Astrocyte (in vitro differentiated cells and primary cell): ENCODE data around the gene ZC3H18. TPM values are rescaled to one million over a fixed set of nuclear protein-coding genes. Genes with fewer than 3 reads are reported as not detected.

Experiments
- DNase-seq: peaks from one replicate; pipeline ENCODE4 v3.0.0-alpha.2; 2010; ENCODE audit warnings: low read depth
- FAIRE-seq: peaks from 2 replicates; lab custom pipeline; 2011; peaks lifted over from hg19 to GRCh38; lab: Jason Lieb, UNC
- H2AFZ ChIP-seq: 2 replicates; pipeline ENCODE4 v1.6.0; 2012; ENCODE audit warnings: low read depth, low read length, inconsistent platforms
- H3K27ac ChIP-seq: 2 replicates; pipeline ENCODE4 v1.5.1; 2011; ENCODE audit warnings: low read depth, low read length, inconsistent platforms
- H3K27me3 ChIP-seq: 2 replicates; pipeline ENCODE4 v1.6.0; 2011; ENCODE audit warnings: low read length, inconsistent platforms; ENCODE audit not compliant: insufficient read depth
- H3K36me3 ChIP-seq: 2 replicates; pipeline ENCODE4 v1.5.1; 2011; ENCODE audit warnings: low read length, inconsistent platforms; ENCODE audit not compliant: insufficient read depth
- H3K4me1 ChIP-seq: 2 replicates; pipeline ENCODE4 v1.5.1; 2011; ENCODE audit warnings: low read length, inconsistent platforms; ENCODE audit not compliant: insufficient read depth
- H3K4me2 ChIP-seq: 2 replicates; pipeline ENCODE4 v1.6.0; 2012; ENCODE audit warnings: low read length, inconsistent platforms
- H3K4me3 ChIP-seq: 2 replicates; pipeline ENCODE4 v1.5.1; 2011; ENCODE audit warnings: low read depth, mild to moderate bottlenecking, low read length, inconsistent platforms; ENCODE audit not compliant: insufficient read depth
- H3K79me2 ChIP-seq: 2 replicates; pipeline ENCODE4 v1.6.0; 2012; ENCODE audit warnings: mild to moderate bottlenecking, low read length, inconsistent platforms; ENCODE audit not compliant: insufficient read depth
- H3K9ac ChIP-seq: 2 replicates; pipeline ENCODE4 v1.6.0; 2012; ENCODE audit warnings: mild to moderate bottlenecking, low read length, inconsistent platforms
- H3K9me3 ChIP-seq: 2 replicates; pipeline ENCODE4 v1.5.1; 2012; ENCODE audit warnings: low read depth, mild to moderate bottlenecking, low read length, inconsistent platforms; ENCODE audit not compliant: insufficient read depth
- H4K20me1 ChIP-seq: 2 replicates; pipeline ENCODE4 v1.6.0; 2012; ENCODE audit warnings: low read length, inconsistent platforms; ENCODE audit not compliant: insufficient read depth
- H3K27ac Mint-ChIP-seq: one replicate; pipeline ENCODE4 v1.8.0; 2021; ENCODE audit warnings: mild to moderate bottlenecking, mixed read lengths; ENCODE audit not compliant: unreplicated experiment
- H3K27me3 Mint-ChIP-seq: one replicate; pipeline ENCODE4 v1.8.0; 2021; ENCODE audit warnings: low read depth, mixed read lengths; ENCODE audit not compliant: unreplicated experiment
- H3K36me3 Mint-ChIP-seq: one replicate; pipeline ENCODE4 v1.8.0; 2021; ENCODE audit warnings: low read depth, mixed read lengths; ENCODE audit not compliant: unreplicated experiment
- H3K4me1 Mint-ChIP-seq: one replicate; pipeline ENCODE4 v1.8.0; 2021; ENCODE audit warnings: low read depth, mixed read lengths; ENCODE audit not compliant: unreplicated experiment
- H3K4me3 Mint-ChIP-seq: one replicate; pipeline ENCODE4 v1.8.0; 2021; ENCODE audit warnings: mild to moderate bottlenecking, moderate library complexity, mixed read lengths; ENCODE audit not compliant: unreplicated experiment
- H3K9me3 Mint-ChIP-seq: one replicate; pipeline ENCODE4 v1.8.0; 2021; ENCODE audit warnings: mild to moderate bottlenecking, mixed read lengths; ENCODE audit not compliant: unreplicated experiment
- EZH2 ChIP-seq: IDR thresholded peaks from 2 replicates; pipeline ENCODE4 v1.6.1; 2012; ENCODE audit warnings: mild to moderate bottlenecking, low read length, inconsistent platforms; ENCODE audit not compliant: insufficient read depth
- total RNA-seq: library from RNA; stranded (reverse); gene quantifications from 2 replicates; pipeline ENCODE4 v1.2.1, GENCODE V29; 2021
- TF ChIP-seq, protein P1 (sequence below): IDR thresholded peaks from 2 replicates; pipeline ENCODE4 v1.5.1; 2011; ENCODE audit warnings: low read depth, mild to moderate bottlenecking, inconsistent platforms, low read length, moderate library complexity; ENCODE audit not compliant: insufficient read depth

The ZC3H18 gene
- total RNA-seq, 1 donor from 2014 or later, result 32.8 TPM

DNA sequence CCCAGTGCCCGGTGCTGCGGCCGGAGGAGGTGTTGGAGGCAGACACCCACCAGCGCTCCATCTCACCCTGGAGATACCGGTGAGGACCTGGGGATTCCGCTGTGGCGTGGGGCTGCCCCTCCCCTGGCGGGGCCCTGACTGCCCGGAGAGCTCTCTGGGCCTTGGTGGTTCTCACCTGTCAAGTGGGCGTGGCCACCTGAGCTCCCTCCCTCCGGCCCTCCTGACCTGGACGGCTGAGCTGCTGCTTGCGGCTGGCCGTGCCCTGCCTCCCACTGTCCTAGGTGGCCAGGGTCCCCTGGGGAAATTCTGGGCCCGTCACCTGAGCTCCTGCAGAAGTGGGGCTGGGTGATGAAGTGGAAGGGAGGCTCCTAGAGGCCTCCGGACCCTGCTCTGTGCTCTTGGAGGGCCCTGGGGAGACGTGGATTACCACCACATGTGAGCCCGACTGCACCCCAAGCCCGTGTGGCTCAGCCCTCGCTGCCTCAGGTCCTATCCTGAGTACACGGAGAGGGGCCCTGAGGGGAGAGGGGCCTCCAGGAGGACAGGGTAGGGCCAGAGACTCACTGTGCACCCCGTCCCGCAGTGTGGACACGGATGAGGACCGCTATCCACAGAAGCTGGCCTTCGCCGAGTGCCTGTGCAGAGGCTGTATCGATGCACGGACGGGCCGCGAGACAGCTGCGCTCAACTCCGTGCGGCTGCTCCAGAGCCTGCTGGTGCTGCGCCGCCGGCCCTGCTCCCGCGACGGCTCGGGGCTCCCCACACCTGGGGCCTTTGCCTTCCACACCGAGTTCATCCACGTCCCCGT is 69.2 kb downstream of the ZC3H18 start:
- no peak overlapping the region for H2AFZ ChIP-seq
- FAIRE-seq, result no peak
- TF ChIP-seq, protein P1, sequence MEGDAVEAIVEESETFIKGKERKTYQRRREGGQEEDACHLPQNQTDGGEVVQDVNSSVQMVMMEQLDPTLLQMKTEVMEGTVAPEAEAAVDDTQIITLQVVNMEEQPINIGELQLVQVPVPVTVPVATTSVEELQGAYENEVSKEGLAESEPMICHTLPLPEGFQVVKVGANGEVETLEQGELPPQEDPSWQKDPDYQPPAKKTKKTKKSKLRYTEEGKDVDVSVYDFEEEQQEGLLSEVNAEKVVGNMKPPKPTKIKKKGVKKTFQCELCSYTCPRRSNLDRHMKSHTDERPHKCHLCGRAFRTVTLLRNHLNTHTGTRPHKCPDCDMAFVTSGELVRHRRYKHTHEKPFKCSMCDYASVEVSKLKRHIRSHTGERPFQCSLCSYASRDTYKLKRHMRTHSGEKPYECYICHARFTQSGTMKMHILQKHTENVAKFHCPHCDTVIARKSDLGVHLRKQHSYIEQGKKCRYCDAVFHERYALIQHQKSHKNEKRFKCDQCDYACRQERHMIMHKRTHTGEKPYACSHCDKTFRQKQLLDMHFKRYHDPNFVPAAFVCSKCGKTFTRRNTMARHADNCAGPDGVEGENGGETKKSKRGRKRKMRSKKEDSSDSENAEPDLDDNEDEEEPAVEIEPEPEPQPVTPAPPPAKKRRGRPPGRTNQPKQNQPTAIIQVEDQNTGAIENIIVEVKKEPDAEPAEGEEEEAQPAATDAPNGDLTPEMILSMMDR, result no peak
- no peak for TF ChIP-seq EZH2
- Mint-ChIP-seq H3K36me3 (peaks cover 9% of the 10 kb centered on the region), H3K27me3 (peaks cover 15% of the 10 kb centered on the region), H3K4me3 (no peak overlapping the region), H3K9me3 (no peaks in the 10 kb centered on the region), H3K27ac (no peak overlapping the region), H3K4me1 (peaks cover 4% of the 10 kb centered on the region)
- no peak overlapping the region for H3K9ac ChIP-seq
- DNase-seq, result no peak
- H3K4me1 ChIP-seq, result peaks cover 9% of the 10 kb centered on the region
- H3K9me3 ChIP-seq, result no peaks in the 10 kb centered on the region
- no peak overlapping the region for H3K4me2 ChIP-seq
- H3K27me3 ChIP-seq, result peaks cover 20% of the 10 kb centered on the region
- no peaks in the 10 kb centered on the region for H3K36me3 ChIP-seq
- no peak overlapping the region for H3K27ac ChIP-seq
- no peak overlapping the region for H3K4me3 ChIP-seq
- H4K20me1 ChIP-seq, result peaks cover 6% of the 10 kb centered on the region
- H3K79me2 ChIP-seq, result no peaks in the 10 kb centered on the region

DNA sequence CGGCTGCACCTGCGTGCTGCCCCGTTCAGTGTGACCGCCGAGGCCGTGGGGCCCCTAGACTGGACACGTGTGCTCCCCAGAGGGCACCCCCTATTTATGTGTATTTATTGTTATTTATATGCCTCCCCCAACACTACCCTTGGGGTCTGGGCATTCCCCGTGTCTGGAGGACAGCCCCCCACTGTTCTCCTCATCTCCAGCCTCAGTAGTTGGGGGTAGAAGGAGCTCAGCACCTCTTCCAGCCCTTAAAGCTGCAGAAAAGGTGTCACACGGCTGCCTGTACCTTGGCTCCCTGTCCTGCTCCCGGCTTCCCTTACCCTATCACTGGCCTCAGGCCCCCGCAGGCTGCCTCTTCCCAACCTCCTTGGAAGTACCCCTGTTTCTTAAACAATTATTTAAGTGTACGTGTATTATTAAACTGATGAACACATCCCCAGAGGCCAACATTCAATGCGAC is 69.9 kb downstream of the ZC3H18 start:
- Histone ChIP-seq H2AFZ (no peak overlapping the region), H3K4me3 (no peak overlapping the region), H3K4me2 (no peak overlapping the region), H3K27ac (no peak overlapping the region), H3K4me1 (peaks cover 3% of the 10 kb centered on the region), H3K79me2 (no peaks in the 10 kb centered on the region), H3K36me3 (no peaks in the 10 kb centered on the region), H3K9me3 (no peaks in the 10 kb centered on the region), H3K27me3 (peaks cover 20% of the 10 kb centered on the region), H3K9ac (no peak overlapping the region), H4K20me1 (peaks cover 6% of the 10 kb centered on the region)
- Mint-ChIP-seq H3K9me3 (no peaks in the 10 kb centered on the region), H3K4me1 (peaks cover 4% of the 10 kb centered on the region), H3K27me3 (peaks cover 15% of the 10 kb centered on the region), H3K27ac (no peak overlapping the region), H3K36me3 (peaks cover 14% of the 10 kb centered on the region), H3K4me3 (no peak overlapping the region)
- TF ChIP-seq, protein P1, result no peak
- no peak for TF ChIP-seq EZH2
- no peak for FAIRE-seq
- no peak for DNase-seq
